ENCODE data around the gene GSDMA.
"Not testable (repeated sequence)": the region's sequence is repeated elsewhere in the genome, so short reads cannot be mapped to it uniquely, and the experiment has no call there.

The GSDMA gene

GRCh38 chr17:39929646-39930407 lies 33.0 kb upstream of the GSDMA start:
- DNase-seq (ENCODE audit: low spot score): peak; percentile 65

GRCh38 chr17:39933912-39934311 lies 28.9 kb upstream of the GSDMA start:
- DNase-seq (ENCODE audit: low spot score): no peak

- DNase-seq (ENCODE audit: low spot score): no peak
Measured at GRCh38 chr17:39934324-39934723, 28.5 kb upstream of the GSDMA start.

- no peak for DNase-seq (ENCODE audit: low spot score)
Measured at GRCh38 chr17:39935909-39936308, 26.9 kb upstream of the GSDMA start.

- DNase-seq (ENCODE audit: low spot score): no peak
Measured at GRCh38 chr17:39937447-39937846, 25.4 kb upstream of the GSDMA start.

GRCh38 chr17:39938140-39938869 lies 24.5 kb upstream of the GSDMA start:
- no peak for DNase-seq (ENCODE audit: low spot score)

- no peak for DNase-seq (ENCODE audit: low spot score)
Measured at GRCh38 chr17:39939106-39939505, 23.7 kb upstream of the GSDMA start.

- DNase-seq (ENCODE audit: low spot score): peak; percentile 73
Measured at GRCh38 chr17:39939588-39940419, 23.0 kb upstream of the GSDMA start.

GRCh38 chr17:39943702-39944392 lies 19.0 kb upstream of the GSDMA start:
- DNase-seq (ENCODE audit: low spot score): no peak

GRCh38 chr17:39944393-39944711 lies 18.5 kb upstream of the GSDMA start:
- DNase-seq (ENCODE audit: low spot score): no peak

GRCh38 chr17:39946551-39947330 lies 16.1 kb upstream of the GSDMA start:
- no peak for DNase-seq (ENCODE audit: low spot score)

GRCh38 chr17:39948489-39948828 lies 14.3 kb upstream of the GSDMA start:
- not testable (repeated sequence) for DNase-seq (ENCODE audit: low spot score)

- DNase-seq (ENCODE audit: low spot score): no peak
Measured at GRCh38 chr17:39949028-39949427, 13.8 kb upstream of the GSDMA start.

- no peak for DNase-seq (ENCODE audit: low spot score)
Measured at GRCh38 chr17:39950871-39951348, 11.9 kb upstream of the GSDMA start.

- no peak for DNase-seq (ENCODE audit: low spot score)
Measured at GRCh38 chr17:39951924-39952679, 10.7 kb upstream of the GSDMA start.

GRCh38 chr17:39952680-39953470 lies 9.9 kb upstream of the GSDMA start:
- DNase-seq (ENCODE audit: low spot score): peak; percentile 95

- no peak for DNase-seq (ENCODE audit: low spot score)
Measured at GRCh38 chr17:39953471-39953888, 9.3 kb upstream of the GSDMA start.

- no peak for DNase-seq (ENCODE audit: low spot score)
Measured at GRCh38 chr17:39954876-39955275, 7.9 kb upstream of the GSDMA start.

- DNase-seq (ENCODE audit: low spot score): no peak
Measured at GRCh38 chr17:39955726-39956225, 7.0 kb upstream of the GSDMA start.
